ENCODE data around the gene ADAM10. TPM values are rescaled to one million over a fixed set of nuclear protein-coding genes. Genes with fewer than 3 reads are reported as not detected.
"Not testable (repeated sequence)": the region's sequence is repeated elsewhere in the genome, so short reads cannot be mapped to it uniquely, and the experiment has no call there.

The ADAM10 gene
- total RNA-seq (2014; rRNA removed; shearing (Covaris generic)), result 60.7 and 117 TPM in 2 replicates

DNA sequence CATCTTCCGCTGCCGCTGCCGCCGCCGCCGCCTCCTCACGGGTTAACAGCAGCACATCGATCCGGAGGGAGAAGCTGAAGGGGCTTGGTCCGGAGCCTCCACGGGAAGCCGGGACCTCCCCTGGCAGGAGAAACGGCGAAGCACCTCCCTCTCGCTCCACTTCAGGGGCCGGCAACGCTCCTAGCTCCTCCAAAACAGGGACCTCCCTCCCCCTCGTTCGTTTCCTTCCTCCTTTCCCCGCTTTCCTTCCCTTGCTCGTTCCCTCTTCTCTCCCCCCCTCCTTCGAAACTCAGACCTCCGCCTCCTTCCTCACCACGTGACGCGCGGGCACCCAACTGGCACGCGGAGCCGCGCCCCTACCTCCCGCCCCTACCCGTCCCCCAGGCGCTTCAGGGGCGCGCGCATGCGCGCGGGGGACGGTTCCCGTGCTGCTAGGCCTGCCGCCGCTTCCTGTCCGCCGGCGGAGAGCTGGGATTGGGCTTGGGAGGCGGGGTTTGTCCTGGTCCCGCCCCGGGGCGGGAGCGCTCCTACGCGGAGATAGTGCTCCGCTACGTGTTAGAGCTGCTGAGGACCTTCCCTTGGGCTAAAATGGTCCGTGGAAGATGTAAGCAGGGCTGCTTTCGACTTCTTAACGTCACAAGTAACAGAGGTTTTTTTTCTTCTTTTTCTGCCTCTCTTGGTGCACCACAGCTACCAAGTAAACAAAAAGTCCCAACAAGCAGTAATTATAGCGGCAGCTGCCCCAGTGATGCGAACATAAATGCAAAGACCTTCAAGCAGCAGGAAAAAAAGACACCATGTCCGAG lies at the start of gene ADAM10:
Gene ADAM10 (minus strand): TSS at position 176 of the 806 bp plus-strand sequence. CDS start 173 bp downstream, at position 3.
- DNase-seq (ENCODE audit: low spot score), result peak; percentile 99
- in situ Hi-C loops (cut with HindIII; ENCODE audit: low sequenced_read_pairs), result no loop called here

GRCh38 chr15:58797505-58797904 lies 48.0 kb upstream of the ADAM10 start:
- DNase-seq (ENCODE audit: low spot score), result no peak
- in situ Hi-C loops (cut with HindIII; ENCODE audit: low sequenced_read_pairs), result no loop called here

DNA sequence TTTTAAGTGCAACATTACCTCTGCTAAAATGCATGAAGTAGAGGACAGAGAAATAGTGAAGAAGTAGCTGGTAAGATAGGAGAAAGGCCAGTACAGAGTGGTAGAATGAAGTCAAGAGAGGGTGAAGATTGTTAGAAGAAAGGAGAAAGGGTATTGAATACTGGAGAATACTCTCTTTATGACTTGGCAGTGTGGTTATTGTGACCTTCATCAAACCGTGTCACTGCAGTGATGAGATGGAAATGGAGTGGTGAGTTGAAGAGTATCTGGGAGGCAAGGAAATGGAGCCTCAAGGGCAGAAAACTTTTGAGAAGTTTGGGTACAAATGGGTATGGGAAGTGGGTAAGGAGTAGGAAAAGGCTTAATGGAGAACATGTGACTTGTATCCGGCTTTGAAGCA lies 46.3 kb upstream of the ADAM10 start:
- in situ Hi-C loops (cut with HindIII; ENCODE audit: low sequenced_read_pairs), result no loop called here
- no peak for DNase-seq (ENCODE audit: low spot score)

DNA sequence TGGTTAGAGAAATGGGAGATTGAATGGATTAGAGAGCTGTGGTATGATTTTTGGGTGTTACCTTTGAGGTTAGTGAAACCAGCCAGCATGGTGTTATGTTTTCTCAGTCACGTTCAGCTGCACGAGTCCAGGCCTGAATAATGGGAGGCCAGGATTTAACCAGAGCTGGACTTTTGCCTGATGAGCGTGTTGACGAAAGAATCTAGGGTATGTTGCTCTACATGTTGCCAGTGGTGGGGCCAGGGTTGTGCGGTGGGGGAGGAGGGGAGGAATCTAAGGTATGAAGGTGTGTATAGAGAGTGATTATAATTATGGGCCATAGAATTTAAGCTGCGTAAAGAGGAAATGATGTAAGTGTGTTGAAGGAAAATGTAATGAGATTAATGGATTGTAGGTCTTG lies 44.4 kb upstream of the ADAM10 start:
- in situ Hi-C loops (cut with HindIII; ENCODE audit: low sequenced_read_pairs), result no loop called here
- DNase-seq (ENCODE audit: low spot score), result no peak

GRCh38 chr15:58788056-58788710 lies 38.7 kb upstream of the ADAM10 start:
- no peak for DNase-seq (ENCODE audit: low spot score)
- in situ Hi-C loops (cut with HindIII; ENCODE audit: low sequenced_read_pairs), result no loop called here

DNA sequence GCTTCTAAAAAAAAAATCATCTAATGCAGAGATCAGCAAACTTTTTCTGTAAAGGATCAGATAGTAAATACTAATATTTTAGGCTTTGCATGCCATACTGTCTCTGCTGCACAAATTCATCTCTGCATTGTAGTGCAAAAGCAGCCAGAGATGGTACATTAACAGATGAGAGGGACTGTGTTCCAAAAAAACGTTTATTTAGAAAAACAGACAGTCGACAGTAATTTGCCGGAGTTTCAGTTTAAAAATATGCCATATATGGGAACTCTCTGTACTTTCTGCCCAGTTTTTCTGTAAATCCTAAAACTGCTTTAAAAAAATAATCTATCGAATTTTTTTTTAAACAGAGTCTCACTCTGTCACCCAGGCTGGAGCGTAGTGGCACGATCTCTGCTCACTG lies 35.8 kb upstream of the ADAM10 start:
- no peak for DNase-seq (ENCODE audit: low spot score)
- in situ Hi-C loops (cut with HindIII; ENCODE audit: low sequenced_read_pairs), result no loop called here

DNA sequence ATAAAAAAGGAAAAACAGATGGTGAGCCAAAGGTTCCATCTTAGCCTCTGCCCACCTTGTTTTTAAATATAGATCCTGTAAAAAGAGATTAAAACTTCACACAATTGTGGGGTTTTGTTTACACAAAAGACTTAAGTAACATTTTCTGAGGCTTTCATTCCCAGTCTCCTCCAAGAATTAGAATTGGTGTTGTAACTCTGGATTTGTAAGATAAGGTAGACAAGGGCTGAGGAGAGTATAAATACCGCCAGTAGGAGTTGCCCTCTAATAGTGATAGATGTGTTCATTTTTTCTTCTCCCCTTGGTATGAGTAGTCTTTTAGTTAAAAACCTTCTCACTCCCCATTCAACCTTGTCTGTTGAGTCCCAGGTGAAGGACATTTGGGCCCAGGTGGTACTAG lies 30.0 kb upstream of the ADAM10 start:
- in situ Hi-C loops (cut with HindIII; ENCODE audit: low sequenced_read_pairs), result no loop called here
- no peak for DNase-seq (ENCODE audit: low spot score)

GRCh38 chr15:58777107-58777506 lies 27.6 kb upstream of the ADAM10 start:
- DNase-seq (ENCODE audit: low spot score), result no peak

GRCh38 chr15:58775402-58775801 lies 25.9 kb upstream of the ADAM10 start:
- in situ Hi-C loops (cut with HindIII; ENCODE audit: low sequenced_read_pairs), result no loop called here

More at GRCh38 chr15:58777107-58777506, 27.6 kb upstream of the ADAM10 start:
- in situ Hi-C loops (cut with HindIII; ENCODE audit: low sequenced_read_pairs), result no loop called here

GRCh38 chr15:58773024-58773423 lies 23.5 kb upstream of the ADAM10 start:
- peak; percentile 52 for DNase-seq (ENCODE audit: low spot score)

More at GRCh38 chr15:58775402-58775801, 25.9 kb upstream of the ADAM10 start:
- DNase-seq (ENCODE audit: low spot score), result no peak

GRCh38 chr15:58771621-58772250 lies 22.2 kb upstream of the ADAM10 start:
- in situ Hi-C loops (cut with HindIII; ENCODE audit: low sequenced_read_pairs), result no loop called here
- DNase-seq (ENCODE audit: low spot score), result peak; percentile 76

More at GRCh38 chr15:58773024-58773423, 23.5 kb upstream of the ADAM10 start:
- in situ Hi-C loops (cut with HindIII; ENCODE audit: low sequenced_read_pairs), result no loop called here

DNA sequence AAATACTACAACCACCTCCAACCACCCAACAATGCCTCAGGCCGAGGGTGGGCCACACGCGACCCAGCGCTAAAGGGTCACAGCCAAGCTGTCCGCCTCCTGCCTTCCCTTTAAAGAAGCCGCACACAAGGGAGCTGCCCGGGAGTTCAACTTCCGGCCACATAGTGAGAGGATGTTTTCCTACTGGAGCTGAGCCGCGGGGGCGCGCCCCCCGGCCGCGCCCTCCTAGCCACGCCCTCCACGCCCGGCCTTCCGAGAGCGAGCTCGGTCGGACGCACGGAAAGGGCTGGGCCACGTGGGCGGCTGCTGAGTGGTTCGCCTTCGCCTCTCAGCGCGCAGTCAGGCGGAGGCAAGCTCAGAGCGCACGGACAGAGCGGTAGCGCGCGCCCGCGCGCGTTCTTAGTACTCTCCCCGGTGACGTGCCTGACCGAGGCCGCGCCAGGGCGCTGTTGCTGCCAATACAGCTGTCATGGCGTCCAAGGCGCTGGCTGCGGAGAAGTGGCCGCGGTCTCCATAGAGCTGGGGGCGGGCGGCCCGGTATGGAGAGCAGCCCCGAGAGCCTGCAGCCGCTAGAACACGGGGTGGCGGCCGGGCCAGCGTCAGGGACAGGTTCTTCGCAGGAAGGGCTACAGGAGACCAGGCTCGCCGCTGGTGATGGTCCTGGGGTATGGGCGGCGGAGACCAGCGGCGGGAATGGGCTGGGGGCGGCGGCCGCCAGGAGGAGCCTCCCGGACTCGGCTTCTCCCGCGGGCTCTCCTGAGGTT lies 21.5 kb upstream of the ADAM10 start, which contains the start of gene MINDY2:
Gene MINDY2 (plus strand): TSS at position 446 of the 764 bp plus-strand sequence. CDS start 94 bp downstream, at position 540.
- in situ Hi-C loops (cut with HindIII; ENCODE audit: low sequenced_read_pairs), result no loop called here

GRCh38 chr15:58770519-58770856 lies 21.0 kb upstream of the ADAM10 start:
- in situ Hi-C loops (cut with HindIII; ENCODE audit: low sequenced_read_pairs), result no loop called here
- peak; percentile 72 for DNase-seq (ENCODE audit: low spot score)

More for the DNA sequence above, 21.5 kb upstream of the ADAM10 start, which contains the start of gene MINDY2:
- DNase-seq (ENCODE audit: low spot score), result peak; percentile 98

DNA sequence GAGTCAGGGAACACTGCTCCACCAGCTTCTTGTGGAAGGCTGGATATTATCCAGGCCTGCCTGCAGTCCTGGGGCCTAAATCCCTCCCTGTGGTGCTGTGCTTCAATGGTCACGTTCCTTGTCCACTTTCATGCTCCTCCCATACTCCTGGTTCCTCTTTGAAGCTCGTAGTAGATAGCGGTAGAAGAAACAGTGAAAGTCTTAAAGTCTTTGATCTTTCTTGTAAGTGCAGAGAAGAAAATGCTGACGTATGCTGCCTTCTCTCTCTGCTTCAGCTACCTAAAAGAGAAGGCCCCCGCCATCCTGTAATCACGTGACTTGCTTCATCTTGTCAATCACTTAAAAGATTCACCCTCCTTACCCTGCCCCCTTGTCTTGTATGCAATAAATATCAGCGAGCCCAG lies 19.1 kb upstream of the ADAM10 start:
- in situ Hi-C loops (cut with HindIII; ENCODE audit: low sequenced_read_pairs), result not testable (repeated sequence)

DNA sequence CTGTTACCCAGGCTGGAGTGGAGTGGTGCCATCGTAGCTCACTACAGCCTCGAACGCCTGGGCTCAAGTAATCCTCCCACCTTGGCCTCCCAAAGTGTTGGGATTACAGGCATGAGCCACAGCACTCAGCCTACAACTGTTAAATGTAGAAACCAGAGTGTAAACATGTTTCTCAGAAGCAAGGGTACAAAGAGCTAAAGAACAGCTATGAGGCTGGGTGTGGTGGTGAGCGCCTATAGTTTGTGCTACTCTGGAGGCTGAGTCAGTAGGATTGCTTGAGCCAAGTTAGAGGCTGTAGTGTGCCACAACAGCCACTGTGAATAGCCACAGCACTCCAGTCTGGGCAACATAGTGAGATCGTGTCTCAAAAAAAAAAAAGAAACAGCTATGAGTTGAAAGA lies 16.8 kb upstream of the ADAM10 start:
- DNase-seq (ENCODE audit: low spot score), result no peak
- in situ Hi-C loops (cut with HindIII; ENCODE audit: low sequenced_read_pairs), result no loop called here

More for the DNA sequence above, 19.1 kb upstream of the ADAM10 start:
- DNase-seq (ENCODE audit: low spot score), result not testable (repeated sequence)

- no peak for DNase-seq (ENCODE audit: low spot score)
- in situ Hi-C loops (cut with HindIII; ENCODE audit: low sequenced_read_pairs), result no loop called here
Observed at GRCh38 chr15:58764468-58764867, 15.0 kb upstream of the ADAM10 start.

DNA sequence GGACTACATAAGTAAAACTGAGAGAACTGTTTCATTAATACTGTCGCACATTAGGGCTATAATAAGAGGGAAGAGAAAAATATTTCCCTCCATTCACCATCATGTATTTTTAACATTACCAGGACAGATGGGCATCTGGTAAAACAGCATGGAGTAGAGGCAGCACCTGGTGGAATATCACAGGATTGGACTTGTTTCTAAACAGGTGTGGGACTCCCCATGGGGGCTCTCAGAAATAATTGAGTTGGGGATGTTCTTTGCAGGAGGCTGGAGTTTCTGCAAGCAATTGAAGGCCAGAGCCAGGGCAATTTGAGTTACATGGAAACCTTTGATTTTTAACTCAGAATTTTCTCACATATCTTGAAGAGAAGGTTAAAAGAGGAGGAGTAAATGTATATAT lies 13.2 kb upstream of the ADAM10 start:
- in situ Hi-C loops (cut with HindIII; ENCODE audit: low sequenced_read_pairs), result no loop called here
- DNase-seq (ENCODE audit: low spot score), result peak; percentile 97

DNA sequence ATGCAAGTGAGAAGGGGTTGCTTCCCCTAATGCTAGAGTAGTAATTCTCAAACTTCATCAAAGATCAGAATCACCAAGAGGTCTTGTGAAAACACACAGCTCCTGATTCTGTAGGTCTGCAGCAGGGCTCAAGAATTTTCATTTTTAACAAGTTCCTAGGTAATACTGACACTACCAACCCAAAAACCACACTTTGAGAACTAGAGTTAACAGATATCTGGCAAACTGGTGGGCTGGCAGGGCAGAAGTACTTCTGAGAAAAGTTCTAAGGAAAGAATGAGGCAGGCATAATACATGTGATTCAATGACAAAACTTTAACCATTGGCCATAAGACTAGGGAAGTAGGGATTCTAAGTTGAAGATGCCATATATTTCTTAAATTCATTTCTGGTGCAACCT lies 12.8 kb upstream of the ADAM10 start:
- DNase-seq (ENCODE audit: low spot score), result no peak
- in situ Hi-C loops (cut with HindIII; ENCODE audit: low sequenced_read_pairs), result no loop called here

- in situ Hi-C loops (cut with HindIII; ENCODE audit: low sequenced_read_pairs), result no loop called here
- DNase-seq (ENCODE audit: low spot score), result no peak
Observed at GRCh38 chr15:58761010-58761388, 11.5 kb upstream of the ADAM10 start.
